SU-DHL-6 (cell line): ENCODE results near the gene CCDC183.
"Not testable (repeated sequence)": the region's sequence is repeated elsewhere in the genome, so short reads cannot be mapped to it uniquely, and the experiment has no call there.

ENCODE experiments used
- EZH2phosphoT487 ChIP-seq: fragments of 200-600 bp; sonication (generic), shearing (Covaris generic); conservative IDR thresholded peaks from 2 replicates; pipeline ENCODE4 v1.6.1; 2018; ENCODE audit warnings: mild to moderate bottlenecking, antibody characterized with exemption, low read length, moderate library complexity, mixed read lengths
- TF ChIP-seq, protein P1 (sequence below): fragments of 200-600 bp; sonication (generic); IDR thresholded peaks from one replicate; pipeline ENCODE4 v1.5.1; 2017; ENCODE audit warnings: antibody characterized with exemption, mild to moderate bottlenecking, low read length, moderate library complexity; ENCODE audit not compliant: insufficient read depth, poor library complexity, severe bottlenecking

- TF ChIP-seq, protein P1, sequence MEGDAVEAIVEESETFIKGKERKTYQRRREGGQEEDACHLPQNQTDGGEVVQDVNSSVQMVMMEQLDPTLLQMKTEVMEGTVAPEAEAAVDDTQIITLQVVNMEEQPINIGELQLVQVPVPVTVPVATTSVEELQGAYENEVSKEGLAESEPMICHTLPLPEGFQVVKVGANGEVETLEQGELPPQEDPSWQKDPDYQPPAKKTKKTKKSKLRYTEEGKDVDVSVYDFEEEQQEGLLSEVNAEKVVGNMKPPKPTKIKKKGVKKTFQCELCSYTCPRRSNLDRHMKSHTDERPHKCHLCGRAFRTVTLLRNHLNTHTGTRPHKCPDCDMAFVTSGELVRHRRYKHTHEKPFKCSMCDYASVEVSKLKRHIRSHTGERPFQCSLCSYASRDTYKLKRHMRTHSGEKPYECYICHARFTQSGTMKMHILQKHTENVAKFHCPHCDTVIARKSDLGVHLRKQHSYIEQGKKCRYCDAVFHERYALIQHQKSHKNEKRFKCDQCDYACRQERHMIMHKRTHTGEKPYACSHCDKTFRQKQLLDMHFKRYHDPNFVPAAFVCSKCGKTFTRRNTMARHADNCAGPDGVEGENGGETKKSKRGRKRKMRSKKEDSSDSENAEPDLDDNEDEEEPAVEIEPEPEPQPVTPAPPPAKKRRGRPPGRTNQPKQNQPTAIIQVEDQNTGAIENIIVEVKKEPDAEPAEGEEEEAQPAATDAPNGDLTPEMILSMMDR = not testable (repeated sequence)
- TF ChIP-seq EZH2phosphoT487 = not testable (repeated sequence)
Measured at GRCh38 chr9:136837856-136838277, 41.7 kb downstream of the CCDC183 start.
